ENCODE data around the gene METTL8. TPM values are rescaled to one million over a fixed set of nuclear protein-coding genes. Genes with fewer than 3 reads are reported as not detected.

Gene METTL8
- polyA plus RNA-seq, 3 donors, result 3.3 to 9.8 (median 6.9) TPM

DNA sequence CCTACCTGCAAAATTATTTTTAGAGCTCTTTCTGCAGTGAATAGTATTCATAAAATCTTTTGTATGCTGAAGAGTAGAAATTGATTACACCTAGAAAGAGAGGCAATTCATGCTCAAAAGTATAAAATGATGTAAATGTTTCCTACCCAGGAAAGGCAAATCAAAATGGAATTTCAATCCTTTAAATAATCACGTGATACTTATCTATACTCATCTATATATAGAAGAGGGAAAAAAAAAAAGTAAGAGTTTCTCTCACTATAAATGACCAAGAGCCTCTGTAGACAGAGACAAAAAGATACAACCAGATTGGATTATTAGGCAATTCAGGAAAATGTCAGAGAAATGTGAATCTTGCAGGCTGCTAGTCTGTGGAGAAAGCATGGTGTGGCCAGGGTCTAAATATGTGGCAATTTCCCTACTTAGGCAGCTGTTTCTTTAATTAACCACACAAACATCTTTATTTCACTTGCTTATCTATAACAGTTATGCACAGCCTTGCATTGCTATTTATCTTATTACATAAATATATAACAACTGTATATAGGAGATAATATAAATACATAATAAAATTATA, 39.5 kb downstream of the METTL8 start:
- no CpG with 5 or more reads among the region's 1 CpG for WGBS (ENCODE audit: insufficient coverage)
- H3K4me2 ChIP-seq (replicated peaks; ENCODE audit: extremely low read depth, low read length, poor library complexity, severe bottlenecking), result no peak overlapping the region
- TF ChIP-seq, protein P1, sequence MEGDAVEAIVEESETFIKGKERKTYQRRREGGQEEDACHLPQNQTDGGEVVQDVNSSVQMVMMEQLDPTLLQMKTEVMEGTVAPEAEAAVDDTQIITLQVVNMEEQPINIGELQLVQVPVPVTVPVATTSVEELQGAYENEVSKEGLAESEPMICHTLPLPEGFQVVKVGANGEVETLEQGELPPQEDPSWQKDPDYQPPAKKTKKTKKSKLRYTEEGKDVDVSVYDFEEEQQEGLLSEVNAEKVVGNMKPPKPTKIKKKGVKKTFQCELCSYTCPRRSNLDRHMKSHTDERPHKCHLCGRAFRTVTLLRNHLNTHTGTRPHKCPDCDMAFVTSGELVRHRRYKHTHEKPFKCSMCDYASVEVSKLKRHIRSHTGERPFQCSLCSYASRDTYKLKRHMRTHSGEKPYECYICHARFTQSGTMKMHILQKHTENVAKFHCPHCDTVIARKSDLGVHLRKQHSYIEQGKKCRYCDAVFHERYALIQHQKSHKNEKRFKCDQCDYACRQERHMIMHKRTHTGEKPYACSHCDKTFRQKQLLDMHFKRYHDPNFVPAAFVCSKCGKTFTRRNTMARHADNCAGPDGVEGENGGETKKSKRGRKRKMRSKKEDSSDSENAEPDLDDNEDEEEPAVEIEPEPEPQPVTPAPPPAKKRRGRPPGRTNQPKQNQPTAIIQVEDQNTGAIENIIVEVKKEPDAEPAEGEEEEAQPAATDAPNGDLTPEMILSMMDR (IDR thresholded peaks at IDR 0.05), result no peak
- H4K20me1 ChIP-seq (ENCODE audit: insufficient read depth, low read length), result no peaks in the 10 kb centered on the region
- H3K4me1 Mint-ChIP-seq, result peaks cover 37% of the 10 kb centered on the region
- no peak overlapping the region for H3K4me3 Mint-ChIP-seq
- no peak overlapping the region for H3K27ac ChIP-seq (ENCODE audit: low read depth in 1 of 2, low read length in 2 of 2)
- intact Hi-C loops (cut with micrococcal nuclease), result no loop called here
- no peaks in the 10 kb centered on the region for H3K36me3 ChIP-seq (replicated peaks in 1 of 2; ENCODE audit: control insufficient read depth in 1 of 2, insufficient read depth in 2 of 2, low read length in 2 of 2)
- H3K27me3 Mint-ChIP-seq (ENCODE audit: low read depth in 3 of 3), result no peaks in the 10 kb centered on the region
- peaks cover 0 to 2% (median 0%) of the 10 kb centered on the region in 7 donors for H3K9me3 Mint-ChIP-seq
- no peak overlapping the region for H3K9ac ChIP-seq (ENCODE audit: insufficient read depth, low read length, poor library complexity, severe bottlenecking)
- no peaks in the 10 kb centered on the region for H3K27me3 ChIP-seq (ENCODE audit: control insufficient read depth in 2 of 2, insufficient read depth in 2 of 2, low read length in 2 of 2)
- DNase-seq, result no peak
- H3K4me1 ChIP-seq (ENCODE audit: control insufficient read depth in 1 of 2, insufficient read depth in 2 of 2, low read length in 2 of 2), result peaks cover 6 to 8% of the 10 kb centered on the region in 2 donors
- peaks cover 0 to 6% of the 10 kb centered on the region in 2 donors for H3K36me3 Mint-ChIP-seq
- no peak overlapping the region for H3K27ac Mint-ChIP-seq
- H3K79me2 ChIP-seq (ENCODE audit: insufficient read depth, low read length), result no peaks in the 10 kb centered on the region
- H3K4me3 ChIP-seq (replicated peaks in 1 of 3; ENCODE audit: low read depth in 2 of 3, low read length in 3 of 3), result no peak overlapping the region
- no peaks in the 10 kb centered on the region for H3K9me3 ChIP-seq (replicated peaks in 1 of 2; ENCODE audit: control insufficient read depth in 1 of 2, insufficient read depth in 1 of 2, low read length in 2 of 2)
- no peak overlapping the region for H2AFZ ChIP-seq (ENCODE audit: insufficient read depth, low read depth, low read length, poor library complexity, severe bottlenecking)

DNA sequence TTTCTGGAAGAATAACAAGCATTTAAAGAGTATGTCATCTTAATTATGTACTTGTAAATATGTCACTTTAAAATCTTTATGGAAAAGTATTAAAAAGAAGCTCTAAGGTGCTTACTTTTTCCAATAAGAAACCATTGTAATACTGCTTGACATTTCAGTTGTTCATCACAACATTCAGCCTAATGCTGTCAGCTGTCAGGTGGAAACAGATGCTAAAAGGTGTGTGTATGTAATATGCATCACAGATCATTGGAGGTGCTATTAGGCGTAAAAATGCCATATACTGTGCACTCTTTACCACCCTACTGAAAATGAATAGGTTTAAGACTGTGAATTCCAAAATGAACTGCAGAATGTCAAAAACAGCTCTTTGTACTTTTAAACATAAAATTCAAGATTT, 40.3 kb downstream of the METTL8 start:
- Histone ChIP-seq H3K9ac (ENCODE audit: insufficient read depth, low read length, poor library complexity, severe bottlenecking) (no peak overlapping the region), H3K79me2 (ENCODE audit: insufficient read depth, low read length) (no peaks in the 10 kb centered on the region), H3K27me3 (ENCODE audit: control insufficient read depth in 2 of 2, insufficient read depth in 2 of 2, low read length in 2 of 2) (no peaks in the 10 kb centered on the region), H3K4me2 (replicated peaks; ENCODE audit: extremely low read depth, low read length, poor library complexity, severe bottlenecking) (no peak overlapping the region), H3K9me3 (replicated peaks in 1 of 2; ENCODE audit: control insufficient read depth in 1 of 2, insufficient read depth in 1 of 2, low read length in 2 of 2) (no peaks in the 10 kb centered on the region), H3K4me3 (replicated peaks in 1 of 3; ENCODE audit: low read depth in 2 of 3, low read length in 3 of 3) (no peak overlapping the region), H3K4me1 (ENCODE audit: control insufficient read depth in 1 of 2, insufficient read depth in 2 of 2, low read length in 2 of 2) (peaks cover 6 to 8% of the 10 kb centered on the region in 2 donors), H3K36me3 (replicated peaks in 1 of 2; ENCODE audit: control insufficient read depth in 1 of 2, insufficient read depth in 2 of 2, low read length in 2 of 2) (no peaks in the 10 kb centered on the region), H4K20me1 (ENCODE audit: insufficient read depth, low read length) (no peaks in the 10 kb centered on the region), H2AFZ (ENCODE audit: insufficient read depth, low read depth, low read length, poor library complexity, severe bottlenecking) (no peak overlapping the region), H3K27ac (ENCODE audit: low read depth in 1 of 2, low read length in 2 of 2) (no peak overlapping the region)
- no peak overlapping the region for H3K27ac Mint-ChIP-seq
- H3K36me3 Mint-ChIP-seq, result peaks cover 0 to 6% of the 10 kb centered on the region in 2 donors
- peaks cover 0 to 2% (median 0%) of the 10 kb centered on the region in 7 donors for H3K9me3 Mint-ChIP-seq
- WGBS (ENCODE audit: insufficient coverage), result no CpG with 5 or more reads among the region's 1 CpG
- H3K4me1 Mint-ChIP-seq, result peaks cover 37% of the 10 kb centered on the region
- TF ChIP-seq, protein P1 (IDR thresholded peaks at IDR 0.05), result no peak
- no peak for DNase-seq
- intact Hi-C loops (cut with micrococcal nuclease), result no loop called here
- H3K4me3 Mint-ChIP-seq, result no peak overlapping the region
- H3K27me3 Mint-ChIP-seq (ENCODE audit: low read depth in 3 of 3), result no peaks in the 10 kb centered on the region

Data from CD14-positive monocyte (primary cell).